Embryonic facial prominence (tissue), 1 donor: ENCODE data around the gene JAKMIP1.
A peak's percentile ranks its signal among the peaks of the same experiment; 100 is the strongest.

Experiments
- DNase-seq: peaks from one replicate; pipeline ENCODE4 v3.0.0-alpha.2; 2016; ENCODE audit errors: extremely low spot score

JAKMIP1 gene

DNA sequence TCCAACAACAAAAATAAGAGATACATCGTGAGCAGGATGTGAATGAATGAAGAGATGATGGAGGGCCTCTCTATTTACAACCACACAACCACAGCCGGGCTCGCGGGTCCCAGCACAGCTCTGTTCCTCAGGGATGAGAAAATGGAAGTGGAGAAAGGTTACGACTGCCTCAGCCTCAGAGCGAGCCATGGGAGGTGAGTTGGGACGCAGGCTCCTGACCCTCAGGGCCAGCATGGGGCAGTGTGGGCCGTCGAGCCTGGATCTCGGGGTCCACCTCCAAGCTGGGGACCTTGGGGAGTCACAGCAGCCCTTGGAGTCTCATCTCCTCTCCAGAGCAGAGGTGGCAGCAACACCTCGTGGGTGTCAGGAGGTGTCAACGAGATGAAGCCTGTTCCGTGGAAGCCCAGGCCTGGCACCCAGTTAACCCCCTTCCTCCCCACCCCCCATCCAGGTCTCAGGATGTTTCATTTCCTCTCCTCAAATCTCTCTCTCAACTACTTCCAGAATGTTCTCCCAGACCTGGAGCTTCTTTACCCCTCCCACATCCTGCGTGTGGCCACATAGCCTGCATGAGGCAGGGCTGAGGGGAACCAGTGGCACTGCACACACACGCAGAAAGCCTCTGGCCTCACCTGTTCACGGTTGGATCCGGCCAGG lies 208.1 kb downstream of the JAKMIP1 start:
- DNase-seq = no peak

DNA sequence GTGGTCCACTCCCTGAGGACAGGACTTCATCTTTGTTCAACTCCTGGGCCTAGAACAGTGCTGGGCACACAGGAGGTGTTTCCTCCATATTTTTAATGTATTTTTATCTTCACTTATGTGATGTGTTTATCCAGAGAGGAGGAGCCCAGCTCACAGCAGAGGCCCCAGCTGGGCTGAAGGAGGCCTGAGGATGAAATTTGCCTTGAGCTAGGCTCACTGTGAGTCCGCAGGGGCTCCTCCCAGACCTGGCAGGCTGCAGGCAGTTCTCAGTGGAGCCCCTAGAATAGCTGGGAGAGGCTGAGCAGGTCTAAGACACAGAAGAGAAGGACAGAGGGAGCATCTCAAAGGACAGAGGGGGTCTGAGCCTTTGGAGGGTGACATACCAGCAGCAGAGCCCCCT lies 208.9 kb downstream of the JAKMIP1 start:
- DNase-seq = no peak

- DNase-seq = no peak
Observed at GRCh38 chr4:5990446-5991160, 209.7 kb downstream of the JAKMIP1 start.

DNA sequence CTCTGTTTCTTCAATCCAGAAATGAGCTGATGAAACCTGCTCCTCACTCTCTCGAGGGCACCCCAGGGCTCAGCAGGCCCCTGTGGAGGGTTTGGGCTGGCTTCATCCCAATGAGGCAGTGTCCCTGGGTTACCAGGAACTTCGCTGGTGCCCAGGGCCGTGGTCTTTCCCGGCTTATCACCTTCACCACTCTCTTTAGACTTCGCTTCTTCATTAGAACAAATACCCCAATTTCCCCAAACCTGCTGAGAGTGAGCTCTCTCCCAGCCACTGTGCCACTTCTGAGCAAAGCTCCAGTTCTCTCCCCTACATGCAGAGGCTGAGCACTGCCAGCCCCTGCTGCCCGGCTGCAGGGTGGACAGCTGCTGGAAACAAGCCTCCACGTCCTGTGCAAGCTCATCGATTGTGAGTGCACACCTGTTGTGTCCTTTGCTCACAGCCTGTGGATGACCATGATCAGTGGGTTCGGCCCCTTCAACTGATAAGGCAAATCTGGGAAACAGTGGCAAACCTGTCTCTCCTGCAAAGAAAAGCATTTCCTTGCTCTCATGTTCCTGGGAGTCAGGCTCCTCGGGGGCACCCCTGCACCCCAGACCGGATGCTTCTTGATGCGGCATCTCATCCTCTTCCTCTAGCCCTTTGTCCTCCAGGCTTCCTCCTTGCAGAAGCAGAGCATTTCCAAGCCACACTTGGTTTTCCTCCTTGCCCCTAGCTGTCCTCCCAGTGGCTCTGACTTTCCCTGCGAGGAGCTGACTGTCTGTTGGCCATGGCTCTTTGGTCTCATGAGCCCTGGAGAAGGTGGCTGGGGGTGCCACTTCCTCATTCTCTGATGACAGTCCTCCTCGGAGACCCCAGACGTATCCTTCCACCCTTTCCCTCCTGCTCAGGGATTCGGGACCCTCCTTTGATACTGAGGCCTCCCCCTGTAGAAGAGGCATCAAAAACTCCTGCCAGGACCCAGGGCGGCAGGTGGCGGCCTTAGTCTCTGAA lies 210.8 kb downstream of the JAKMIP1 start:
- DNase-seq = no peak

DNA sequence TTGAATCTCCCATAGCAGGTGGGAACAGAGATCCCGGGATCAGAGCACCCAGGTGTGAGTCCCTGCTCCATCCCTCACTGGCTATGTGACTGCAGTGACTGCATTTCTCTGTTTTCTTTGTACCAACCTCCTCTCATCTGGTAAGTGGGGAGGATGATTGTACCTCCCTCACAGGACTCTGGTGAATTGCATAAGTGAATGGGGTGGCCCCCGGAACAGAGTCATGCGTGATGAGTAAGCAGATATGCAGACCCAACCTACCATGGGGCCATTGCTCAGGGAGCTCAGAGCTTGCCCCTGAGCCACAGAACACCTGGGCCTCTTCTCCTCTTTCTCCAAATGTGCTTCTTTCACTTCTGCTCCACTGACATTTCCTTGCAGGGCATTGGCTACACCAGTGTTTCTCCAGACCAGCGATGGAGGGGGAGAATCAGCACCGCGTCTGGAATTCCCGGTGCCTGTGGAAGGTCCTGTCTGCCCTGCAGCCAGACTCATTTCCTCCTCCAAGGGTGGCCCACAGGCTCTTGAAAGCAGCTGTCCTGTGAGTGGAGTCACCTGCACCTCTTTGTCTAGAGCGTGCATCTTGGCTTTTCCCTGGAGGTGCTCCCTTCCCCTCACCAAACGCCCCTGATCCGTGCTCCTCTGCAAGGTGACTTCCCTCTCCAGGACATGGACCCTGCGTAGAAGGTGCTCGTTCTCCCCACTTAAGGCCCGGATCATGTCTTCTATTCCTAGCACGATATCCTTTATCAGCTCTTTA lies 212.1 kb downstream of the JAKMIP1 start:
- no peak for DNase-seq

DNA sequence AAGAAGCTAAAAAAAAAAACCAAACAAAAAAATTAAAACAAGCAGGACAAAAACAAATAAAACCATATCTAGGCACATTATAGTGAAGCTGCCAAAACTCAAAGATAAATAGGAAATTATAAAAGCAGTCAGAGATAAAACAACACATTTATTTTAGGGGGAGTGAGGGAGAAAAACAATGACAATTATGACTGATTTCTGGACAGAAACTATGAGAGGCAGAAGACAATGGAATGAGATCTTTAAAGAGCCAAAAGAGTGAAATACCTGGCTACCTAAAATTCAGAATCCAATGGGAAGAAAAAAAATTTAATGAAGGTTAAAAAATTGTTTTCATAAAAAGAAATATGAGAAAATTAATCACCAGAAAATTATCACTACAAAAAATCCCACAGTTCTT lies 215.5 kb downstream of the JAKMIP1 start:
- no peak for DNase-seq

DNA sequence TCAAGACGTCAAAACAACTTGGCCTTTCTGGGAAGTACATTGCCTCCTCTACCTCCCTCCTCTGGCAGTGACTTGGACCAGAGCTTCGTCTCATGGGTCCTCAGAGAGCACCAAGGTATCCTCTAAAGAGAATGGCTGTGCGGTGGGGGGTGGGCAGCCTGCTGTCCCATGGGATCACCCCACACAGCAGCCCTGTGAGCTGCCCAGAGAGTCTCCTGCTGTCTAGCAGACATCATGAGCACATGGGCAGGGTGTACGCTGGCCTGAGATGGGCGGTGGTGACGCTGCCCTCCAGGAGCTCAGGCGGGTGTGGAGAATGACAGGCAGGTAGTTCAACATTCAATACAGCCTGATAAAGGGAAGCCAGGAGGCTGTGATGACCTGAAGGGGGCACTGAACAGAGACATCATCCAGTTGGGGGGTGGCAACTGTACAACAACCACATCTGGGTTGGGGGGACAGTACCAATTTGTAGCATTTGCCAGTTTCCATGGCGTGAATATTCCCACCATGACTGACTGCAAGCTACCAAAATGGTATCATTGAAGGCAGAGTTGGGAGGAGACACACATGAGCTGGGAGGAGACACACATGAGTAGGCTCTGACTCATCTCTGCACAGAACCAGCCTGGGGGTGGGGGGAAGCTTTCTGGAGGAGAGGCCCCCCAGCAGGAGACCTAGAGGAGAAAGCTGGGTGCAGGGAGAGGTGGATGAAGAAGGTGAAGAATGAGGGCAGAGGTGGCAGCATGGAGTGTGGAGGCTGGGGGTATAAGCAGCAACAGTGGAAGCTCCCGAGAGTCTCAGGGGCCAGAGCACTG lies 218.0 kb downstream of the JAKMIP1 start:
- no peak for DNase-seq

DNA sequence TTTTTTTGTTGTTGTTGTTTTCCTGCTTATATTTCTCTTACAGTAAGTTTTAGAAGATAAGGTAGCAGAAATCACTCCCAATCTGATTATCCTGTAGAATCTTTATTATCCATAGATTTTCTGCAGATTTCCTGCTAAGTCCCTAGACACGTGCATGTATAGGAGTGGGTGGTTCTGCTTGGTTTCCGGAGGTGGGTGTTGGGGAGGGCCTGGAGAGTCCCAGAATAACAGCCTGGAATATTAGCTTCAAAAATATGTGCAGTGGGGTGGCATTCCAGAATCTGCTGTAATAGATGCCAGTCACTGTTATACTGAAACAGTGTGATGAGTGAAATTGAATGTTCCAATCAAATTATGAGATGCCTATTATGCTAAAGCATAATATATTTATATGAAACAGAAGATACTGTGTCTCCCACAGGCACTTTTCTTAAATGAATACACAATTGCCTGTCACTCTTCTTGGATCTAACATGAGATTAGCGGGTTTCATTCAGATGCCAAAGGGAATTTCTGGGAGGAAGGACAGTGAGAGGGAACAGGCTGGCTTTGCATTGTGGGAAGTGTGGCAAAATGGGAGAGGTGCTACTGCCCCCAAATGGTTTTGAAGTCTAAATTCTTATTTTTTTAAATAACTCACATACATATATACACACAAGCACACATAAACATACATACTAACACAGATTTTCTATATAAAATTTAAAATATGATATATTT lies 219.8 kb downstream of the JAKMIP1 start:
- DNase-seq = peak; percentile 12

DNA sequence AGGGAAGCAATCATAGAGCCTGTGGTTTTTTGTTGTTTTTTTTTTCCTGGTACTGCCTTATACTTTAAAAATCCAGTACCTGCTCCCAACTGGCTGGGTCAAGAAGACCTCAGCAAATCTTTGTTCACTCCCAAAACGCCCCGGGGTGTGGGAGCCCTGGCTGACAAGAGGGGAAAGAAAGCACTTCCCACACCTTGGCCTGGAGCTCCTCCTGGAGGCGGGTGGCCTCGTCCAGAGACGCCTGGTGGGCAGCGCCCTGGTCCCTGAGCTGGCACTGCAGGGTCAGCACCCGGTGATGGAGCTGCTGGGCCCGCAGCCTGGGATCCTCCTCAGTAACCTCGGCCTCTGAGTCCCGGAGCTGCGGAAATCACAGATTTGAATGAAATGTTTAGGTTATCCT lies 220.4 kb downstream of the JAKMIP1 start:
- DNase-seq = no peak

GRCh38 chr4:5976921-5977320 lies 223.4 kb downstream of the JAKMIP1 start:
- no peak for DNase-seq

GRCh38 chr4:5976431-5976830 lies 223.9 kb downstream of the JAKMIP1 start:
- DNase-seq = no peak
